T-helper 1 cell (primary cell): ENCODE results near the gene PCLO.
"Not testable (repeated sequence)": the region's sequence is repeated elsewhere in the genome, so short reads cannot be mapped to it uniquely, and the experiment has no call there.

Experiments used
- DNase-seq, 5 donors: peaks; one replicate each; pipeline ENCODE4 v3.0.0-alpha.2; 2012 to 2020

Gene PCLO

GRCh38 chr7:83130191-83130590, 32.5 kb downstream of the PCLO start:
- no peak for DNase-seq

- no peak for DNase-seq
These were observed 43.2 kb downstream of the PCLO start for GRCh38 chr7:83119494-83119893.

GRCh38 chr7:83119026-83119382, 43.7 kb downstream of the PCLO start:
- no peak for DNase-seq

- DNase-seq = no peak
These were observed 44.2 kb downstream of the PCLO start for GRCh38 chr7:83118347-83119025.

- no peak for DNase-seq
These were observed 45.2 kb downstream of the PCLO start for GRCh38 chr7:83117466-83117865.

GRCh38 chr7:83111391-83111790, 51.3 kb downstream of the PCLO start:
- no peak for DNase-seq

GRCh38 chr7:83109352-83109751, 53.3 kb downstream of the PCLO start:
- DNase-seq = no peak

- DNase-seq = no peak
These were observed 56.7 kb downstream of the PCLO start for GRCh38 chr7:83105948-83106347.

- DNase-seq = no peak
These were observed 57.6 kb downstream of the PCLO start for GRCh38 chr7:83105063-83105462.

- DNase-seq = no peak
These were observed 61.2 kb downstream of the PCLO start for GRCh38 chr7:83101530-83101929.

- DNase-seq = no peak
These were observed 66.6 kb downstream of the PCLO start for GRCh38 chr7:83096065-83096580.

- DNase-seq = no peak
These were observed 77.4 kb downstream of the PCLO start for GRCh38 chr7:83085299-83085698.

GRCh38 chr7:83079879-83080278, 82.8 kb downstream of the PCLO start:
- not testable (repeated sequence) for DNase-seq

GRCh38 chr7:83077328-83077727, 85.4 kb downstream of the PCLO start:
- no peak for DNase-seq

- no peak for DNase-seq
These were observed 89.8 kb downstream of the PCLO start for GRCh38 chr7:83072576-83073517.

- DNase-seq = no peak
These were observed 97.0 kb downstream of the PCLO start for GRCh38 chr7:83065714-83066113.

GRCh38 chr7:83060218-83060617, 102.5 kb downstream of the PCLO start:
- no peak for DNase-seq

- DNase-seq = no peak
These were observed 104.0 kb downstream of the PCLO start for GRCh38 chr7:83058667-83059066.

GRCh38 chr7:83055197-83055596, 107.5 kb downstream of the PCLO start:
- DNase-seq = no peak

GRCh38 chr7:83054472-83054871, 108.2 kb downstream of the PCLO start:
- DNase-seq = no peak

- no peak for DNase-seq
These were observed 108.7 kb downstream of the PCLO start for GRCh38 chr7:83053965-83054364.

GRCh38 chr7:83040484-83040883, 122.2 kb downstream of the PCLO start:
- no peak for DNase-seq

GRCh38 chr7:83038787-83039186, 123.9 kb downstream of the PCLO start:
- DNase-seq = no peak
